22Rv1 (cell line): Measurements from ENCODE around the gene MYLK3.
"Not testable (repeated sequence)": the region's sequence is repeated elsewhere in the genome, so short reads cannot be mapped to it uniquely, and the experiment has no call there.

Source experiments
- ZFX ChIP-seq: fragments of 450-650 bp; IDR thresholded peaks from 2 replicates; pipeline ENCODE4 v1.6.1; 2017; ENCODE audit warnings: antibody characterized with exemption, borderline replicate concordance
- TF ChIP-seq, protein P1 (sequence below): fragments of 450-650 bp; IDR thresholded peaks from 2 replicates; pipeline ENCODE4 v1.5.1; 2017; ENCODE audit warnings: mild to moderate bottlenecking

DNA sequence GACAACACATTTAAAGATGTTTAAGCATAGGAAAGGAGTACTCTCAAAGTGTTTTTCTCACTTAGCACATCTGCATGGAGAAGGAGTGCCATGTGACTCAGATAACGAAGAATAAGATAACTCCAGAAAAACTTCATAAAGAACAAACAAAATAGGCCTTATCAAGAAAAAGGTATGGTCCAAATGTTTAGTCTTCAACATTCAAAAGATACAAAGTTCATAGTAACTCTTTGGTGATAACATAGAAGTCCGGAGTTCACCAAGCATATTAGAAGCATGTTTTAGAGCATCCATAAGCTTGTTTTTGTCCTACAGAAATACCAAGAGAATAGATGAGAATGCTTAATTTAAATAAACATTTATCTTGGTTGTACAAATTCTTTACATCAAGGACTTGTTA is 66.3 kb downstream of the MYLK3 start:
- TF ChIP-seq, protein P1, sequence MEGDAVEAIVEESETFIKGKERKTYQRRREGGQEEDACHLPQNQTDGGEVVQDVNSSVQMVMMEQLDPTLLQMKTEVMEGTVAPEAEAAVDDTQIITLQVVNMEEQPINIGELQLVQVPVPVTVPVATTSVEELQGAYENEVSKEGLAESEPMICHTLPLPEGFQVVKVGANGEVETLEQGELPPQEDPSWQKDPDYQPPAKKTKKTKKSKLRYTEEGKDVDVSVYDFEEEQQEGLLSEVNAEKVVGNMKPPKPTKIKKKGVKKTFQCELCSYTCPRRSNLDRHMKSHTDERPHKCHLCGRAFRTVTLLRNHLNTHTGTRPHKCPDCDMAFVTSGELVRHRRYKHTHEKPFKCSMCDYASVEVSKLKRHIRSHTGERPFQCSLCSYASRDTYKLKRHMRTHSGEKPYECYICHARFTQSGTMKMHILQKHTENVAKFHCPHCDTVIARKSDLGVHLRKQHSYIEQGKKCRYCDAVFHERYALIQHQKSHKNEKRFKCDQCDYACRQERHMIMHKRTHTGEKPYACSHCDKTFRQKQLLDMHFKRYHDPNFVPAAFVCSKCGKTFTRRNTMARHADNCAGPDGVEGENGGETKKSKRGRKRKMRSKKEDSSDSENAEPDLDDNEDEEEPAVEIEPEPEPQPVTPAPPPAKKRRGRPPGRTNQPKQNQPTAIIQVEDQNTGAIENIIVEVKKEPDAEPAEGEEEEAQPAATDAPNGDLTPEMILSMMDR: not testable (repeated sequence)
- TF ChIP-seq ZFX: not testable (repeated sequence)
